KMS-11 (cell line): ENCODE data around the gene H1-8.

Experiments
- H2AFZ ChIP-seq: fragments of 200-600 bp; sonication (generic); 2 replicates; pipeline ENCODE4 v1.6.1; 2016; ENCODE audit warnings: antibody characterized with exemption, mixed run types, low read depth
- H3K27ac ChIP-seq: fragments of 200-600 bp; sonication (generic); 2 replicates; pipeline ENCODE4 v1.6.1; 2016; ENCODE audit warnings: mild to moderate bottlenecking, mixed run types
- H3K27me3 ChIP-seq: fragments of 200-600 bp; sonication (generic); 2 replicates; pipeline ENCODE4 v1.6.1; 2017; ENCODE audit warnings: mild to moderate bottlenecking, low read depth, mixed run types, moderate library complexity; ENCODE audit not compliant: insufficient read depth
- H3K36me3 ChIP-seq: fragments of 200-600 bp; sonication (generic); 2 replicates; pipeline ENCODE4 v1.6.1; 2017; ENCODE audit warnings: mild to moderate bottlenecking, mixed run types; ENCODE audit not compliant: insufficient read depth
- H3K4me1 ChIP-seq: fragments of 200-600 bp; sonication (generic); 2 replicates; pipeline ENCODE4 v1.6.1; 2016; ENCODE audit warnings: mild to moderate bottlenecking, low read depth, mixed run types; ENCODE audit not compliant: poor library complexity, severe bottlenecking
- H3K4me2 ChIP-seq: fragments of 200-600 bp; sonication (generic); 2 replicates; pipeline ENCODE4 v1.7.0; 2016; ENCODE audit warnings: mild to moderate bottlenecking, mixed run types
- H3K4me3 ChIP-seq: fragments of 200-600 bp; sonication (generic); IDR thresholded peaks from 2 replicates; pipeline ENCODE4 v1.6.1; 2017; ENCODE audit warnings: low read depth, low read length, mixed read lengths; ENCODE audit not compliant: insufficient read depth
- H3K79me2 ChIP-seq: fragments of 200-600 bp; sonication (generic); 2 replicates; pipeline ENCODE4 v1.6.1; 2016; ENCODE audit warnings: low read depth, mixed run types; ENCODE audit not compliant: insufficient read depth
- H3K9ac ChIP-seq: fragments of 200-600 bp; sonication (generic); 2 replicates; pipeline ENCODE4 v1.6.1; 2016; ENCODE audit warnings: mild to moderate bottlenecking, mixed run types
- H4K20me1 ChIP-seq: fragments of 200-600 bp; sonication (generic); 2 replicates; pipeline ENCODE4 v1.6.1; 2016; ENCODE audit warnings: mild to moderate bottlenecking, mixed run types; ENCODE audit not compliant: insufficient read depth
- TF ChIP-seq, protein P1 (sequence below): fragments of 200-600 bp; sonication (generic); conservative IDR thresholded peaks from 2 replicates; pipeline ENCODE4 v1.6.1; 2017; ENCODE audit warnings: low read depth, mild to moderate bottlenecking, antibody characterized with exemption, low read length, moderate library complexity, mixed read lengths

H1-8 gene

GRCh38 chr3:129581623-129582022 is 38.6 kb downstream of the H1-8 start:
- no peak overlapping the region for H2AFZ ChIP-seq
- H3K27me3 ChIP-seq, result no peaks in the 10 kb centered on the region
- H3K36me3 ChIP-seq, result no peaks in the 10 kb centered on the region
- TF ChIP-seq, protein P1, sequence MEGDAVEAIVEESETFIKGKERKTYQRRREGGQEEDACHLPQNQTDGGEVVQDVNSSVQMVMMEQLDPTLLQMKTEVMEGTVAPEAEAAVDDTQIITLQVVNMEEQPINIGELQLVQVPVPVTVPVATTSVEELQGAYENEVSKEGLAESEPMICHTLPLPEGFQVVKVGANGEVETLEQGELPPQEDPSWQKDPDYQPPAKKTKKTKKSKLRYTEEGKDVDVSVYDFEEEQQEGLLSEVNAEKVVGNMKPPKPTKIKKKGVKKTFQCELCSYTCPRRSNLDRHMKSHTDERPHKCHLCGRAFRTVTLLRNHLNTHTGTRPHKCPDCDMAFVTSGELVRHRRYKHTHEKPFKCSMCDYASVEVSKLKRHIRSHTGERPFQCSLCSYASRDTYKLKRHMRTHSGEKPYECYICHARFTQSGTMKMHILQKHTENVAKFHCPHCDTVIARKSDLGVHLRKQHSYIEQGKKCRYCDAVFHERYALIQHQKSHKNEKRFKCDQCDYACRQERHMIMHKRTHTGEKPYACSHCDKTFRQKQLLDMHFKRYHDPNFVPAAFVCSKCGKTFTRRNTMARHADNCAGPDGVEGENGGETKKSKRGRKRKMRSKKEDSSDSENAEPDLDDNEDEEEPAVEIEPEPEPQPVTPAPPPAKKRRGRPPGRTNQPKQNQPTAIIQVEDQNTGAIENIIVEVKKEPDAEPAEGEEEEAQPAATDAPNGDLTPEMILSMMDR, result no peak
- H4K20me1 ChIP-seq, result no peaks in the 10 kb centered on the region
- no peak overlapping the region for H3K4me2 ChIP-seq
- no peak overlapping the region for H3K9ac ChIP-seq
- H3K79me2 ChIP-seq, result no peaks in the 10 kb centered on the region
- H3K4me3 ChIP-seq, result no peak overlapping the region
- H3K4me1 ChIP-seq, result peaks cover 21% of the 10 kb centered on the region
- H3K27ac ChIP-seq, result no peak overlapping the region

DNA sequence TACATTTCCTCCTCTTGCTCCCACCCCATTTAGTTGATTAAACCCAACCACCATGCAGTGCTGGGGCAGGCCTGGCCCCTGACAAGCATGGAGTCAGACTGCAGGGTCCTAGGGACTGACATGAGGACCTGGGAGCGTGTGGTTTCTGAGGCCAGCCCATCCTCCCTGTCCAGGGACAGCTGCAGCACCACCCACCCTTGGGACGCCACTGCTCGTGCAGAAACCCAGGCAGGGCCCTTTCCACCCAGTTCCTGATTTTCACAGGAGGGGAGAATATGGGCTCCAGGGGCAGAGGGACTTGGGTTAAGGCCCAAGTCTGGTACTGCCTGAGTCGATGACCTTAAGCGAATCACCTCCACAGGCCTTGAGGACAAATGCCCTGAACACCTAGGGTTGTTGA is 39.8 kb downstream of the H1-8 start:
- Histone ChIP-seq H4K20me1 (no peaks in the 10 kb centered on the region), H3K36me3 (no peaks in the 10 kb centered on the region), H3K9ac (no peak overlapping the region), H3K79me2 (no peaks in the 10 kb centered on the region), H3K4me1 (peaks cover 9% of the 10 kb centered on the region), H2AFZ (no peak overlapping the region), H3K27me3 (no peaks in the 10 kb centered on the region), H3K4me2 (no peak overlapping the region), H3K4me3 (no peak overlapping the region), H3K27ac (no peak overlapping the region)
- TF ChIP-seq, protein P1, result no peak

DNA sequence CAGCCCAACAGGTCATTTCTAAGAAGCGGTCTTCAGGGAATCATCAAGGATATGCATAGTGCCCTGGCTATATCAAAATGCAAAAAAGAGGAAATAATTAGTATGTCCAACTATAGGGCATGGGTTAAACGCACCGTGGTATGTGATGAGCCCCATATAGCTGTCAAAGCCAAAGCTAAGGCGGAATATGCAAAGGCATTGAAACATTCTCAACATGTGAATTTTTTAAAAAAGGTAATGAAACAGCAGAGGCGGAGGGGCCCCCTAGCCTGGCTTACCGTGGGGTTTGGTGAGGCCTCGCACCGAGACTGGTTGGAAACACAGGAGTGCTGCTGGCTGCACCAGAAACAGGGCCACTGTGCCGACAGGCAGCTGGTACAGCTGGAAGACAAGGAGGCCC is 40.3 kb downstream of the H1-8 start:
- Histone ChIP-seq H3K4me3 (no peak overlapping the region), H3K9ac (no peak overlapping the region), H3K27me3 (no peaks in the 10 kb centered on the region), H3K79me2 (no peaks in the 10 kb centered on the region), H3K36me3 (no peaks in the 10 kb centered on the region), H3K4me2 (no peak overlapping the region), H3K27ac (no peak overlapping the region), H3K4me1 (peaks cover 4% of the 10 kb centered on the region), H4K20me1 (no peaks in the 10 kb centered on the region), H2AFZ (no peak overlapping the region)
- TF ChIP-seq, protein P1, result no peak

GRCh38 chr3:129584631-129585030 is 41.7 kb downstream of the H1-8 start:
- Histone ChIP-seq H4K20me1 (no peaks in the 10 kb centered on the region), H3K9ac (no peak overlapping the region), H3K4me2 (no peak overlapping the region), H2AFZ (no peak overlapping the region), H3K36me3 (no peaks in the 10 kb centered on the region), H3K27ac (no peak overlapping the region), H3K4me1 (no peaks in the 10 kb centered on the region), H3K79me2 (no peaks in the 10 kb centered on the region), H3K4me3 (no peak overlapping the region), H3K27me3 (no peaks in the 10 kb centered on the region)
- TF ChIP-seq, protein P1, result no peak
